LNCAP (cell line): ENCODE measurements around the gene SULF2.

ENCODE experiments used
- CTCF ChIP-seq: fragments of 450-650 bp; IDR thresholded peaks from 2 replicates; pipeline ENCODE4 v1.5.1; 2017; ENCODE audit warnings: mild to moderate bottlenecking

The SULF2 gene

GRCh38 chr20:47648943-47649342 lies 136.3 kb downstream of the SULF2 start:
- TF ChIP-seq CTCF: no peak

DNA sequence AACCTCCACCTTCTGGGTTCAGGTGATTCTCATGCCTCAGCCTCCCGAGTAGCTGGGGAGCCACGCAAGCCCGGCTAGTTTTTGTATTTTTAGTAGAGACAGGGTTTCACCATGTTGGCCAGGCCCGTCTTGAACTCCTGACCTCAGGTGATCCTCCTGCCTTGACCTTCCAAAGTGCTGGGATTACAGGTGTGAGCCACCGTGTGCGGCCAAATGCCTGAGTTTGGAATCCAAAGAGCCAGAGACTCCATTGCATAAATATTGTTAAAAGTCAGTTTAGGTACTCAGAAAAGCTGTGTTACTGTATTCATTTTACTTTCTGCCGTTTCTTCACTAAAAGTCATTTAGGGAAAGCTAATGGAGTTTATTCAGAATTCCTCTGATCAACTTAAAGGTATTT lies 137.3 kb downstream of the SULF2 start:
- TF ChIP-seq CTCF: no peak

- TF ChIP-seq CTCF: no peak
Observed at GRCh38 chr20:47645632-47646031, 139.6 kb downstream of the SULF2 start.

DNA sequence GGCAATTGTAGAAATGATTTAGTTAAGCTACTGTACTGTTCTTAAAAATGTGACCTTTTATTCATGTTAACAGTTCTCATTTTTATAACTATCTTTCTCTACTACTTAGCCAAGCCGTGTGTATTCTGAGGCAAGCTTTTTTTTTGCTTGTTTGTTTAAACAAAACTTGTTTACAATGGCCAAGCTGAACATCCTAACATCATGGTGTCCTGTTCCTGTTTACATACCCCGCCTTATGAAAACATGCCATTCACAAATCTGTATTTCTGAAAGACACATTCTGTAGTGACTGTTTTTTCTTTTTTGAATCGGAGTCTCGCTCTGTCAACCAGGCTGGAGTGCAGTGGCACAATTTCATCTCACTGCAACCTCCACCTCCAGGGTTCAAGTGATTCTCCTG lies 142.7 kb downstream of the SULF2 start:
- no peak for TF ChIP-seq CTCF

- no peak for TF ChIP-seq CTCF
Observed at GRCh38 chr20:47642118-47642517, 143.2 kb downstream of the SULF2 start.

GRCh38 chr20:47638851-47639250 lies 146.4 kb downstream of the SULF2 start:
- no peak for TF ChIP-seq CTCF

GRCh38 chr20:47635256-47635655 lies 150.0 kb downstream of the SULF2 start:
- TF ChIP-seq CTCF: no peak

- TF ChIP-seq CTCF: no peak
Observed at GRCh38 chr20:47631078-47631477, 154.2 kb downstream of the SULF2 start.
